Medulla oblongata (tissue), 1 donor: ENCODE measurements around the gene LIMCH1.
"Not testable (repeated sequence)": the region's sequence is repeated elsewhere in the genome, so short reads cannot be mapped to it uniquely, and the experiment has no call there.

Experiments
- DNase-seq: peaks from one replicate; pipeline ENCODE4 v3.0.0-alpha.2; 2015; ENCODE audit errors: extremely low spot score

The LIMCH1 gene

DNA sequence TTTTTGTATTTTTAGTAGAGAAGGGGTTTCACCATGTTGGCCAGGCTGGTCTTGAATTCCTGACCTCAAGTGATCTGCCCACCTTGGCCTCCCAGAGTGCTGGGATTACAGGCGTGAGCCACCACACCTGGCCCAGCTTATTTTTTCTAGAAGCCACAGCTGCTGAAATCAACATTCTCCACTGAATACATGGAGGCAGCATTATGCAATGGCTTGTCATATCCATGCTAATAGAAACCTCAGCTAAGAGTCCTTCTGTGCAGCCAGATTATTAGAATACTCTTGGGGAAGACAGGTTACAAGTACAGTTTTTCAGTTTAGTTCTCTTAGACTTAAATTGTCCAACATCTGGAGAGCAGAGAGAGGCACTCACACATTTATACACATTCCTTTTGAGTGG is 104.8 kb downstream of the LIMCH1 start:
- not testable (repeated sequence) for DNase-seq

DNA sequence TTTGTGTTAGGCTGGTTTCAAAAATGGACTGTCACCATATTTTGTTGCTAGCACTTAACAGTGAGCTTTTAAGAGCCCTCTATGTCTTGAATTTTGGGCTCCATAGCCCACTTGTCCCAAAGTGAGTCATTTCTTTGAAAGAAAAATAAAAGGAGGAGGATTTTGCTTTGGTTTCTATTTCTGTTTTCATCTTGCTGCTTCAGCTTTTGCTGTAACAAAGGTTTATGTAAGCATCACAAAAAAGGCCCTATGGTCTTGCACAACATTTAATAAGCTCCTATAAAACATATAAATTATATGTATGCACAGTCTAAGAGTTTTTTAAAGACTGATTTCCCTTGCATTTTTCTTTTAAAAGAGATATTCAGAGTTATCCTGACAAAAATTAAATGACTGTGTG is 105.4 kb downstream of the LIMCH1 start:
- DNase-seq = no peak

DNA sequence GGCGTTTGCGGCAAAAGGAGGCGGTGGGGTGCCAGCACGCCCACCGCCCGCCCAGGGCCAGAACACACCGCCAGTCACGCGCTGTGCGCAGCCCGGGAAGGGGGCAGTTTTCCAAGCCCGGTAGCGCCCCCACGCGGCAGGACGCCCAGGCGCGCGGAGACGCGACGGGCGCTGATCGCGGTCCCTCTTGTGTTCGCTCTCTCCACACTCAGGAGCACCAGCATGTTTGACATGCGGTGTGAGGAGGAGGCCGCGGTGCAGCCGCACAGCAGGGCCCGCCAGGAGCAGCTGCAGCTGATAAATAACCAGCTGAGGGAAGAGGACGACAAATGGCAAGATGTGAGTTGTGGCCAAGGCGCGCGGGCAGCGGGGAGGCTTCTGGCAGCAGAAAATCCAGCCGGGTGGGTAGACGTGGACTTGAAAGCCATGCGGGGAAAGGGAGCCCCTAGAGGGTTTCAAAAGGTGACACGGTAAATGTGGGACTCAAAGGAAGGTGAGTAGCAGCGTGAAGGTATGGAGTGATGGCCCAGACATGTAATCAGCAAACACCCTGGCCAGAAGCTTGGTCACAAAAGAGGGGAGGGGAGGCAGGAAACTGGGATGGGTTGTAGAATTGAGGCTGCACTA is 106.4 kb downstream of the LIMCH1 start:
- DNase-seq = peak; percentile 81

DNA sequence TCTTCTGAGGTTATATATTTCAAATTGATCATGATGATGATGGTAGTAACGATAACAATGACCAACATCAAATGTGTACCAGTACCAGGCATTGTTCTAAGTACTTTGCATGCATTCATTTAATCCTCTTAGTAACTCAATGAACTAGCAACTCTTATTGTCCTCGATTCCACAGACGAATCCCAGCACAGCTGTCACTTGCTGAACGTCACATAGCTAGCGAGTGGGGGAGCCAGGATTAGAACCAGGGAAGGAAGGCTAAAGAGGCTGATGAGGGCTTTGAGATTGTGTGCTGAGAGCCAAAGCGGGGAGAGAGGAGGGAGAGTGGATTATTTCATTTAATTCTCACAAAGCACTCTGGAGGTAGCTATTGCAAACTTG is 106.9 kb downstream of the LIMCH1 start:
- no peak for DNase-seq

DNA sequence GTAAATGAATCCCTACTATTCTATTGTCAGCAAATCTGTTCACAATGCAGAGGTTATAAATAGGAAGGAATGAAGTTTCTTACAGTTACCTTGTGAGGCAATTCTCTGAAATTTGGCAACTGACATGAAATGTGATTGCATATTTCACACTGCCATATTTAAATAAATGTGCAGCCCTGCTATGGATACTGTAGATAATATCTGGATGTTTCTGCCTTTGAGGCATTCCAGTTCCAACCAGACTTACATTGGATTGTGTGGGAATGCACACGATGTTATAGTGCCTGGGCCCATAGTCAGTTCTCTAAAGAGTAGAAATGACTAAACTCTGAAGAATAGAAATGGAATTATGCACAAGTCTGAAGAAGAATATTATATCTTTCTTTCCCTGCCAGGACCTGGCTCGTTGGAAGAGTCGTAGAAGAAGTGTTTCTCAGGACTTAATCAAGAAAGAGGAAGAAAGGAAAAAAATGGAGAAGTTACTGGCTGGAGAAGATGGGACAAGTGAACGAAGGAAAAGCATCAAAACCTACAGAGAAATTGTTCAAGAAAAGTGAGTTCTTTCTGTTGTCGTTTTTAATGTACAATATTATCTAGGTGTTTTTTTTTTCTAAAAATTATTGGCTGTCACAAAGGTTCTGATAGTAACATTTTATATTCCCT is 107.9 kb downstream of the LIMCH1 start:
- DNase-seq = no peak

DNA sequence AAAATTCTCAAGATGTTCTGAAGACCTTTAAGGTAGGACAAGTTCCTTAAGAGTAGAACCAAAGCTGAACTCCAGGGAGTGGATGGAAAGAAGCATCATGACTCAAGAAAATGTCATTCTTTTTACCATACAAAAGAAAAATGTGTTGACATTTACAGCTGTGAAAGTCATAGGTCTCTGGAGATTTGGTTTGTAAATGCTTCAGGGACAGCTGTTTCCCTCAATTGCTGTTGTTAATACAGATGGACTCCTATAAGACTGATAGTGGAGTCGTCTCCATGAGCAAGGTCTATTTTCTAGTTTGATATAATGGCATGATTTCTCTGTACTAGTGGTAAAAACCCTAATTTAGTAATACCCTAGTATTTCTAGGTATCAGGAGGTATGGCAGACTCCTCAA is 108.9 kb downstream of the LIMCH1 start:
- no peak for DNase-seq

DNA sequence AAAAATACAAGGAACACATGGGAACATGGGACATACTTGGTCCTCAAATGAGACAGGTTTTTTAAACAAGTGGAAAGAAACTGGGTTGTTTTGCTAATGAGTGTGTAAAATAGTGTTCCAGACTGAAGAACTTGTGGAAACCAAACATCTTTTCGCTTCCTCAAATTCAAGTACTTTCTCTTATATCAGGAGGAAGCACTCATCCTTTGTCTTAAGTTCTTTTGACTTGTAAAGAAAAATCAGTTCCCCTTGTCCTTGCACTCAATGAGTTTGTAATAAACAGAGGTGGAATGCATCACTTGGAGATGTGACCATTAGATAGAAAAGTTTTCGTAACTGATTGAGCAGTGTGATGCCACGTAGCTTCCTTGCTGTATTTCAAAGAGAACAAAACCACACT is 109.4 kb downstream of the LIMCH1 start:
- DNase-seq = no peak

DNA sequence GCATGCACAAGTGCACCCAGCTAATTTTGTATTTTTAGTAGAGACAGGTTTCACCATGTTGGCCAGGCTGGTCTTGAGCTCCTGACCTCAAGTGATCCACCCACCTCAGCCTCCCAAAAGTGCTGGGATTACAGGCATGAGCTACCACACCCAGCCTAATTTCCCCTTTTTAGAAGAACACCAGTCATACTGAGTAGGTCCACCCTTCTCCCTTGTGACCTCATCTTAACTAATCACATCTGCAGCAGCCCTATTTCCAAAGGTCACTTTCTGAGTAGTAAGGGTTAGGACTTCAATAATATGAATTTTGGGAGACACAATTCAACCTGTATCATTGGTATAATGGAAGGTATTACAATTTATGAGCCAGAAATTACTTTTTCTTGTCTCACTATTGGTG is 113.2 kb downstream of the LIMCH1 start:
- DNase-seq = not testable (repeated sequence)

DNA sequence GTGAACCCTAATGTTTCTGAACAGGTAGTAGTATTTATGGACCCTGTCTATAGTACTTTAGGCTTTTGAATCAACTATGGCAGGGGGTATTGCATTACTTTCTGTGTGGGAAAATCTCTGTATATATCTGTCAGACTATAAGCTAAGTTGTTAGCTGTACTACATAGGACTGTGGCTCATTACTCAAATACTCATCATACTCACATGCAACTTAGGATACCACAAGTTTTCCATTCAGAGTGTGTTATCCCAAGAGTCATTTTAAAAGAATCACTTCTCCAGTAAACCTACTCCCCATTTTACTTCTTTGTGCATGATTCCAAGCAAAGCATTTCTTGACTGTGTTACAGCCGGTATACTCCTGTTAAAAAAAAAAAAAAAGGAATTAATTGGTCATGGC is 115.0 kb downstream of the LIMCH1 start:
- no peak for DNase-seq

DNA sequence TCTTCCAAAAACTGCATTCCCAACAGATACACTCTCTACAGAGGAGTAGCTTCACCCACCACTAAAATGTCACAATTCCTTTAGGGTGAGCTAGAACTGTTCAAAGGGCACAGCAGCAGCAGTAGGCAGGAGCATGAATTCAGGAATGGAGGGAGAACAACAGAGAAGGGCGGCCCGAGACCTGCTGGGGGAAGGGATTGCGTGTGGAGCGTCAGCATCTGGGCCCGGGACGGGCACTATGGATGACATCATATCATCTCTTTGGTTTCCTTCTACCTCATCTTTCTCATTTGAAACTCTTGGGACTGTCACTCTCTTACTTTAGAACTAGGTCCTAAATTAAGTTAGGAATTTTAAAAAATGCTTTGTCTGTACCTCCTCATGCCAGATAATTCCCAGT is 115.6 kb downstream of the LIMCH1 start:
- no peak for DNase-seq

DNA sequence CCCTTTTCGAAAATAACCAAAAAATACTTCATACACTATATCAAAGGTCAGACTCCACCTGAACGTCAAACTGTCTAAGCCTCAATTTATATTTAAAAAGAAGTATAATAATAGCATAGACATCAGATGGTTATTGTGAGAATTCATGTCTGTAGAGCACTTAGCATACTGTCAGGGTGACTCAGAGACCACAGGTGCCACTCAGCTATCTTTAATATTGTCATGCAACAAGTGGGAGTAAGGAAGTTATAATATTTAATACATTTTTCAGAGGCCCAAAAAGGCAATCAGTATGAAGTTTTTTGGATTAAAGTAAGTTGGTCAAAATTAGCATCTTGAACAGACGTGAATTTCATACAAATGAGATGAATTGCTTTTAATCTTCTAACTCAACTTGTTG is 117.2 kb downstream of the LIMCH1 start:
- no peak for DNase-seq

DNA sequence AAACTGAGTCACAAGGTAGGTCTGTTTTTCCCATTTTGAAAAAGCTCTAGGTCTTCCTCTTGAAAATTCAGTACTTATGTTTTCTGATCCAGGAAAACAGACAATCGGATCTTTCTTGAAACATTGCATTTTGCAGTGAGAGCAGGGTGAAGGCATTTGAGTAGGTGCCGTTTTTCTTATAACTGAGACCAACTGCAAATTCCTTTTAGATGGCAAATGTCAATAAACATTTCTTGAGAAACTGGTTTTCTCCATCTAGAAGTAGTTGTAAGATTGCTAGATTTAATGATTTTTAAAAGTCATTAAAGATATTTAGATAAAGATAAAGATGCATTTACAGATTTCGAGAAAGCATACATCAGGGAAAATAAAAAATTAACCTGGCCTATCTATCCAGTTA is 118.1 kb downstream of the LIMCH1 start:
- DNase-seq = no peak

DNA sequence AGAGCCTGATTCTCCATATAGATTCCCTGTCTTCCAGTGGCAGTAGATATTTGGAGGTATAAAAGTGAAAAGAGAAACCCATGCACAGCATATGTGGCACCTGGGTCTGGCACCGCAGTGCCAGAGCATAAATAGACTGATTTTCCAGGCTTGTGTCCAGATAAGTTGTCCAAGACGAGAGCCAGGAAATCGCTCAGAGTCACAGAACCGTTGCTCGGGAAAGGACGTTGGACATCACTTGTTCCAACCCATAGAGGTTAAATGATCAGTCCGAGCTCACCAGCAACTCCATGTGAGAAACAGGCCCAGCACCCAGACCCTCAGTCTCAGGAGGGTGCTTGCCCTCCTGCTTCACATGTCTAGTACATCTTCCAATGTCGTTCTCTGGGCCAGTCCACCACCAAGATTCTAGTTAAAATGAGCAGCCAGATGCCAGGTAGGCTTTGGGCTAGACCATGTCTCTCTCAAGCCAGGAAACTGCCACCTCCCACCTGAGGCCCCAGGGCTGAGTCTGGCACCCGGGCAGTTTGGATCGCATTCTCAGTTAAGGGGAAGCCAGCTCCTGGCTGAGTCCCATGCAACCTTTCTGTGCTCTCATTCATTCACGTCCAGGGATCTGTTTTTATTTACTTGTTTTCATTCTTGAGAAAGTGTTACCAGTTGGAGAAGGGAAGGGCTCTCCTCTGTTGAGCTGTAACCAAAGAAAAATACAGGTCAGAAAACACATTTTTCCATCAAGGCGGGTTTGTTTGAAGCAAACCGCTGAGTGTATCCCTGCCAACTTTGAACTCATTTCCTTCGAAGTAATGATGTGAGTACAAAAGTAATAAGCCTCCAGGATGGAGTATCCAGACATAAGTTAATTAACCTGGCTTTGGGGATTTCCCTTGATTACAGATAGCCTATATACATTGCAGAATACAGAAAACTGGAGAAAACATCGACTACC is 118.9 kb downstream of the LIMCH1 start:
- peak; percentile 75 for DNase-seq

DNA sequence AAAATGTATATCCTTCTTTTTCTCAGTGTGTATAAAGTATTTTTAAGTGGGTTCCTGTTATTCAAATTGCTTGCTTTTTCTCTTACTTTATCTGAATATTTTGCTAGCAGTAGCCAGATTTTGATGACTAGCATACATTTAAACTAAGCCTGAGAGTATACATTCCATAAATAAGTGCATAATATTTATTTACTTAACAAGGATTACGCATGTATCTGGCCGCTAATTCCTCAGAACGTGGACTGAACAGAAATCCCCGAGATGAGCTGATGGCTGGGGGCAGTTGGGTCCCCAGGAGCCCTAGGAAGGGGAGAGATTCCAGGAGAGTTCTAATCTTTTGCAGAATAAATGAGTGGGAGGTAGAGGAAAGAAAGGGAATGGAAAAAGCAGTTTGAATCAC is 119.6 kb downstream of the LIMCH1 start:
- DNase-seq = no peak

DNA sequence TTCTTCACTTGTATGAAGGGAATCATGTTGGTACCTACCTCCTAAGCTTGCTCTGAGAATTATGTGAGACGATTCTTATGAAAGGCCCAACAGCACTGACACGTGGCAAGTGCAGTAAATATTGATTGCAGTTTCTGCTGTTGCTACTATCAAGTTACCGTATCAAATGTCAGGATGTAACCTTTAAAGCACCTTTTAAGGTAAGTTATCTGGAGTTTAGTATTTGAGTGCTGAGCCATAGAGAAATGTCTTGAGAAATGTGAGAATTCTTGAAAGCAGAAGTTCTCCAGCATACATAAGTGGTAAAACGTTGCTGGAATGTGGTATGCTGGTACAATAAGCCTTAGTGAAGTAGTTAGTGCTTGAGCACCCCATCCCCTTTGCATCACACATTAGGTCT is 120.2 kb downstream of the LIMCH1 start:
- DNase-seq = no peak

DNA sequence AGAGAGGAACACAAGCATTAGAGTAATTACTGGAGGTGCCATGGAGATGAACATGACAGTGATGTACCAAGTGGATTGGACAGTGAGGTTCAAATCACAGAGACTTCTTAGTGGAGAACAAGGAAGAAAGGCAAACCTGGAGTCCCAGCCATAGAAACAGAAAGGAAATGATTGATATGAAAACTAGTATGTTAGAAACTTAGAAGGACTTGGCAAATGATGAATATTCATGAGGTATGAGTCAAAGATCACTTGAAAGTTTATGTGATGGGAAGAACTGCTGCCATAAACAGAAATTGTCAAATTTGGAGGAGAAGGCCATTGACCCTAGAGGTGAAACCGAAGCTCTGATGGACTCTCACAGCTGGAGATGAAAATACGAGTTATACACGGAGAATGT is 122.4 kb downstream of the LIMCH1 start:
- DNase-seq = no peak

DNA sequence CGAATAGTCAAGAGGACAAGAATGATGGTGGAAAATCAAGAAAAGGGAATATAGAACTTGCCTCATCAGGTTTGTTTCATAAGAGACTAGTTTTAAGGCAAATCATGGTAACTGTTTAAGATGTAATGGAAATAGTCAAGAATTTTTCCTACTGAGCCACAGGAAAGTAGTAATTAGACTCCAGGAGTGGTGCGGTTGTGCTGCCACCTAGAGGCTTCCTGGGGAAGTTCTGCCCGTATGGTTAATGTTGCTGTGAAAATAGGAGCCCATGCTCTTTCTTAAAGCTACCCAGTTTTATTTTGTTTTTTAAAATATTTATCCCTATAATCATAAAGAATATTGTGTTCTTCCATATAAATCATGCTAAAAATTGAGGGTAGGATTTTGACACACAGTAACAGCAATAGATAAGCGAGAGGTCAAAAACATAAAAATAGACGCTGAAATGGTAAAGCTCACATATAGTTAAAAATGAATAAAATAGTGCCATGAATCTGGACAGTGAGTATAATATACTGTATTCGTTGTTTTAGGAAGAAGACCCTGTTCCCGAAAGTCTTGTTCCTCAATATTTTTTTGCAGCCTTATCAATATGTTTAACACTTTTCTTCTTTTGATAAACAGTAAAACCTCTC is 123.6 kb downstream of the LIMCH1 start:
- DNase-seq = peak; percentile 83

DNA sequence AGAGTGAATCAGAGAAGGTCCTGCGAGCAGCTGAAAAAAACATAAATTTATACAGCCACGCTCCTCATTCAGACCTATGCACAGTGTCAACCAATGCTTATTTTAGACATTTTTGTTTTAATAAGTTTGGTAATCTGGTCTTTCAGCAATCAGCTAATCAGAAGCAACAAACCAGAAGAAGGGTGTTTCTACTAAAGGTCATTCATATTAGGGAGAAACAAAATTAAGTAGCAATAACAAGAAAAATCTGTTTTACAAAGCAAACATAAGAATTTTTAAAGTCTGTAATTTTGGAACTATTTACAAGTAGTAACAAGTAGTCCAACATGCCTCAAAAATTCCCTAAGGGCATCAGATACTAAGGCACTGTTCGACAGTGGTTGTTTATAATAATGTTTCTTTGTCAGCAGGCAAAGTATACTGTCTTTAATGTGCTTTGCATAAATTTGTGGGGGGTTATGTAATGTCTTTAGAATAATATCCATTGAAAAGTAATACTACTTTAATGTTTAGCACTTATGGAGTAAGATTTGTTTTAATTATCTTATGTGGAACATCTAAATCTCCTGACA is 127.8 kb downstream of the LIMCH1 start:
- no peak for DNase-seq

DNA sequence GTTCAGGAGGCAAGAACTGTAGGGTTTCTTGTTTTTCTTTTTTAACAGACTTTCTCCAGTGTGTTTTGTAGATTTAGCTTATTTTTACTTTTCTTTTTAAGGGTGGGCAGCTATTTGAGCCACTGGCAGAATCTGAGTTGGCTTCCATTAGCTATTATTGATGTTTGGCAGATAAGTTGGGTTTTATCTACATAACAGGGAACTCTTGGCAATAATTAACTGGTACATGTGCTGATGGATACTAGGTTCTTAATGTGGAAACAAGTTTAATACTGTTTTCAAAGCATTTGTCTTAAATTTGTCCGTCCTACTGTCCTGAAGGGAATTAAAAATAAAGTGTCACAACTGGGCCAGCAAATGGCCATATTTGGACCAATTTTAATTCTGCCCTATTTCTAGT is 130.1 kb downstream of the LIMCH1 start:
- no peak for DNase-seq

DNA sequence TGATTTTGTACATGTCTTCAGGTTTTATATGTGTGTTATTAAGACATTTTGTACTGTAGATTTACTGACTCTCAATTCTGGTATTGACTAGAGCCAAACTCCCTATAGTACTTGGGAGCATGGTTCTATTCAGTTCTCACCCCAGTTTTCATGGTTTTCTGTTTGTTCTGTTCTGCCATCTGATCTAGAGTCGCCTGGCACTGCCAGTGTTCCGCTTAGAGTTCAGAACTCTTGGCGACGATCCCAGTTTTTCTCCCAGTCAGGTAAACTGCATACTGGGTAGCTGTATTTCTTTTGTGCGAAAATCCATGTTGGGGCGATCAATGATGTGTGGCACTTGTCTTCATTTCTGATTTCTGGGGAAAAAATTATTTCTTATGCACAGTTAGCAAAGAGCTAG is 132.6 kb downstream of the LIMCH1 start:
- DNase-seq = peak; percentile 57

DNA sequence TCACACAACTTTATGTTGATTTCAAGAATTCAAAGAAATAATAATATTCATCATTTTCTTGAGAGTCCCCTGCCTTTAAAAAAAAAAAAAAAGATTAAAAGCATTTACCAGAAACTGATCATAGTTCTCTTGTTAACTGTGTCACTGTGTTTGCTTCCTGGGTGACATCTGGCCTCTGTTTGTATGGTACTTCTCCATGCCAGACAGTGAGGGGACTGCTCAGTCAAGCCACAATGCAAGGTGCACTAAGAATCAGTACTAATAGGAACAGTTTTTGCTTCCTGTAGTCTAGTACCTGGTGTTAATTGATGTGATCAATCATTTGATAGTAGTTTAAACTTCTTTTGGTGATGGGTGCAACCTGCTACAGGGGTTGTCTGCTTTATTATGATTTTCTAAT is 133.0 kb downstream of the LIMCH1 start:
- DNase-seq = no peak
